ENCODE data around the gene LAMA4. TPM values are rescaled to one million over a fixed set of nuclear protein-coding genes. Genes with fewer than 3 reads are reported as not detected.

Gene LAMA4
- total RNA-seq, 4 donors from 2014 or later: 107 to 329 (median 271) TPM

- Histone ChIP-seq H3K4me3 (no peak overlapping the region), H3K9me3 (no peaks in the 10 kb centered on the region), H3K27me3 (no peaks in the 10 kb centered on the region), H3K36me3 (no peaks in the 10 kb centered on the region), H3K27ac (peak overlapping the region; percentile 75 to 86), H3K4me1 (no peaks in the 10 kb centered on the region)
- intact Hi-C loops (cut with DNase I; ENCODE audit: low total_unique reads): no loop called here
- DNase-seq: no peak
- TF ChIP-seq CTCF (IDR thresholded peaks at IDR 0.05): no peak
- TF ChIP-seq POLR2A (IDR thresholded peaks at IDR 0.05): no peak
Observed at GRCh38 chr6:112233847-112234246, 20.5 kb downstream of the LAMA4 start.

GRCh38 chr6:112232845-112233256 is 21.5 kb downstream of the LAMA4 start:
- H3K36me3 ChIP-seq: no peaks in the 10 kb centered on the region
- TF ChIP-seq CTCF (IDR thresholded peaks at IDR 0.05): no peak
- TF ChIP-seq POLR2A (IDR thresholded peaks at IDR 0.05): no peak
- H3K27ac ChIP-seq: peak overlapping the region; percentile 75 to 86
- intact Hi-C loops (cut with DNase I; ENCODE audit: low total_unique reads): no loop called here
- no peaks in the 10 kb centered on the region for H3K4me1 ChIP-seq
- peak in 1 of 2 donors; percentile 59 for DNase-seq
- no peaks in the 10 kb centered on the region for H3K27me3 ChIP-seq
- no peak overlapping the region for H3K4me3 ChIP-seq
- no peaks in the 10 kb centered on the region for H3K9me3 ChIP-seq

GRCh38 chr6:112231594-112232060 is 22.7 kb downstream of the LAMA4 start:
- no peak for TF ChIP-seq POLR2A (IDR thresholded peaks at IDR 0.05)
- no peak for TF ChIP-seq CTCF (IDR thresholded peaks at IDR 0.05)
- Histone ChIP-seq H3K4me3 (no peak overlapping the region), H3K9me3 (no peaks in the 10 kb centered on the region), H3K27ac (peak overlapping the region; percentile 75 to 86), H3K27me3 (no peaks in the 10 kb centered on the region), H3K4me1 (no peaks in the 10 kb centered on the region), H3K36me3 (no peaks in the 10 kb centered on the region)
- DNase-seq: peak in 1 of 2 donors; percentile 53
- intact Hi-C loops (cut with DNase I; ENCODE audit: low total_unique reads): no loop called here

GRCh38 chr6:112231164-112231563 is 23.2 kb downstream of the LAMA4 start:
- DNase-seq: no peak
- H3K4me1 ChIP-seq: peaks cover 0 to 4% of the 10 kb centered on the region in 2 donors
- H3K4me3 ChIP-seq: no peak overlapping the region
- no peaks in the 10 kb centered on the region for H3K36me3 ChIP-seq
- intact Hi-C loops (cut with DNase I; ENCODE audit: low total_unique reads): no loop called here
- H3K27me3 ChIP-seq: no peaks in the 10 kb centered on the region
- no peaks in the 10 kb centered on the region for H3K9me3 ChIP-seq
- no peak for TF ChIP-seq POLR2A (IDR thresholded peaks at IDR 0.05)
- TF ChIP-seq CTCF (IDR thresholded peaks at IDR 0.05): no peak
- peak overlapping the region; percentile 75 to 86 for H3K27ac ChIP-seq

DNA sequence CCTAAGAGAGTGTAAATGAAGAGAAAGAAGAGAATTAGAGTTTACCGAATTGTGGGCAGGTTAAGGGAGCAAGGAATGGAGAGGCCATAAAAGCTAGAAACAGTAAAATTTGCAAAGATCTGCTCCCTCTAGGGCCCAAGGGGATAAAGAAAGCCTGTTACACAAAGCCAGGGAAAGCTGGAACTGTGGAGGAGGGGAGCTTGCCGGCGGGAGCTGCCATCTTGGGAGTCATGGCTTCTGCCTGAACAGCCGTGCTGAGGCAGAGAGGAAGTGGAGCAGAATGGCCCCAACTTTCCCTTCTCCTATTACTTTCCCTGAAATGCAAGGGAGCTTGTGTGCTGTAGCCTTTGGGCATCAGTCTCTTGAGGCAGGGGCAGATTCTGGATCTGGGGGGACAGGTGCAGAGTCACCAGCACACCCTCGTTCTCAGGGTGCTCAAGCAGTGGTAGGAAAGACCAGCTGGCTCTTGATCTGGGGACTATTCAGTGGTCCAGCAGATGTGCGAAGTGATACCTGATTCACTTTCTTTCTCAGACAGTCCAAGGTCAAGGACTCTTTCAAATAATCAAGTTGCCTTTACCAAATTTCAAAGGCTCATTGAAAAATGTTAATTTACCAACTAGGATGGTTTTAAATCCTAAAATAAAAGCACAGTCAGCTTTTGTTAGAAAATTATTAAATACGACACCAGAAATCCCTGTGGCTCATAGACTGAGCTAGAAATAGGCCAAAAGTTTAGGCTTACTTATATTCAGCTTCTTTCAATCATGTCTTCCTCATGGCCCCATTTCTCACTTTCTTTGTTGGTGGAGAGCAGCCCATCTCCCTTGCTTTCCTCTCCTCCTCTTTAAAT is 25.7 kb downstream of the LAMA4 start:
- intact Hi-C loops (cut with DNase I; ENCODE audit: low total_unique reads): no loop called here
- TF ChIP-seq CTCF (IDR thresholded peaks at IDR 0.05): no peak
- no peak for TF ChIP-seq POLR2A (IDR thresholded peaks at IDR 0.05)
- Histone ChIP-seq H3K36me3 (no peaks in the 10 kb centered on the region), H3K4me1 (peaks cover 0 to 11% of the 10 kb centered on the region in 2 donors), H3K9me3 (no peaks in the 10 kb centered on the region), H3K27ac (peak overlapping the region; percentile 82 to 86), H3K27me3 (no peaks in the 10 kb centered on the region), H3K4me3 (no peak overlapping the region)
- no peak for DNase-seq

All from uterus (tissue), 4 donors.